ENCODE measurements around the gene ERGIC2. TPM values are rescaled to one million over a fixed set of nuclear protein-coding genes. Genes with fewer than 3 reads are reported as not detected.

ERGIC2 gene
- 43.9 and 99.3 TPM in 2 replicates for total RNA-seq (2014; rRNA removed; shearing (Covaris generic); ENCODE audit: low replicate concordance)

- H3K79me2 ChIP-seq (ENCODE audit: low read length): peaks cover 51% of the 10 kb centered on the region
- peaks cover 6% of the 10 kb centered on the region for H4K20me1 ChIP-seq (ENCODE audit: insufficient read depth, low read depth, low read length)
- no peaks in the 10 kb centered on the region for H3K9me2 ChIP-seq (replicated peaks; ENCODE audit: insufficient read depth, low read length)
- H2AFZ ChIP-seq (ENCODE audit: low read length): peak within 1 kb of the TSS; percentile 97
- DNase-seq: peak; percentile 99
- peak within 1 kb of the TSS; percentile 98 for H3K9ac ChIP-seq (ENCODE audit: low read length)
- H3K27me3 ChIP-seq (ENCODE audit: low read length): no peaks in the 10 kb centered on the region
- peaks cover 32% of the 10 kb centered on the region for H3K4me1 ChIP-seq (ENCODE audit: low read length)
- H3K9me3 ChIP-seq (ENCODE audit: low read length): no peaks in the 10 kb centered on the region
- peak within 1 kb of the TSS; percentile 98 for H3K4me2 ChIP-seq (ENCODE audit: low read depth, low read length, poor library complexity, severe bottlenecking)
- peak within 1 kb of the TSS; percentile 82 for H3K27ac ChIP-seq (ENCODE audit: low read length)
- peak within 1 kb of the TSS; percentile 98 for H3K4me3 ChIP-seq (ENCODE audit: low read length)
- peaks cover 27% of the 10 kb centered on the region for H3K36me3 ChIP-seq (ENCODE audit: insufficient read depth, low read length)
Measured at GRCh38 chr12:29380536-29381523, at the start of gene ERGIC2. Gene ERGIC2 (minus strand): TSS chr12:29381172. CDS start chr12:29371633, 9,539 bp downstream.

- no peaks in the 10 kb centered on the region for H3K79me2 ChIP-seq (ENCODE audit: low read length)
- H3K27ac ChIP-seq (ENCODE audit: low read length): no peak overlapping the region
- no peak for DNase-seq
- no peak overlapping the region for H3K4me2 ChIP-seq (ENCODE audit: low read depth, low read length, poor library complexity, severe bottlenecking)
- H3K9ac ChIP-seq (ENCODE audit: low read length): no peak overlapping the region
- H4K20me1 ChIP-seq (ENCODE audit: insufficient read depth, low read depth, low read length): no peaks in the 10 kb centered on the region
- H2AFZ ChIP-seq (ENCODE audit: low read length): no peak overlapping the region
- H3K27me3 ChIP-seq (ENCODE audit: low read length): no peaks in the 10 kb centered on the region
- H3K36me3 ChIP-seq (ENCODE audit: insufficient read depth, low read length): no peaks in the 10 kb centered on the region
- no peaks in the 10 kb centered on the region for H3K4me1 ChIP-seq (ENCODE audit: low read length)
- H3K4me3 ChIP-seq (ENCODE audit: low read length): no peak overlapping the region
- no peaks in the 10 kb centered on the region for H3K9me2 ChIP-seq (replicated peaks; ENCODE audit: insufficient read depth, low read length)
- H3K9me3 ChIP-seq (ENCODE audit: low read length): no peaks in the 10 kb centered on the region
Measured at GRCh38 chr12:29430716-29431044, 49.7 kb upstream of the ERGIC2 start.

GRCh38 chr12:29429999-29430715 lies 49.2 kb upstream of the ERGIC2 start:
- H3K4me2 ChIP-seq (ENCODE audit: low read depth, low read length, poor library complexity, severe bottlenecking): no peak overlapping the region
- no peak overlapping the region for H3K9ac ChIP-seq (ENCODE audit: low read length)
- H3K9me2 ChIP-seq (replicated peaks; ENCODE audit: insufficient read depth, low read length): no peaks in the 10 kb centered on the region
- no peak overlapping the region for H2AFZ ChIP-seq (ENCODE audit: low read length)
- DNase-seq: no peak
- H3K27ac ChIP-seq (ENCODE audit: low read length): no peak overlapping the region
- H3K36me3 ChIP-seq (ENCODE audit: insufficient read depth, low read length): no peaks in the 10 kb centered on the region
- no peaks in the 10 kb centered on the region for H3K4me1 ChIP-seq (ENCODE audit: low read length)
- H3K9me3 ChIP-seq (ENCODE audit: low read length): no peaks in the 10 kb centered on the region
- no peak overlapping the region for H3K4me3 ChIP-seq (ENCODE audit: low read length)
- no peaks in the 10 kb centered on the region for H3K79me2 ChIP-seq (ENCODE audit: low read length)
- H3K27me3 ChIP-seq (ENCODE audit: low read length): no peaks in the 10 kb centered on the region
- no peaks in the 10 kb centered on the region for H4K20me1 ChIP-seq (ENCODE audit: insufficient read depth, low read depth, low read length)

- H3K27me3 ChIP-seq (ENCODE audit: low read length): no peaks in the 10 kb centered on the region
- no peaks in the 10 kb centered on the region for H3K9me3 ChIP-seq (ENCODE audit: low read length)
- no peak overlapping the region for H2AFZ ChIP-seq (ENCODE audit: low read length)
- no peak overlapping the region for H3K9ac ChIP-seq (ENCODE audit: low read length)
- H4K20me1 ChIP-seq (ENCODE audit: insufficient read depth, low read depth, low read length): no peaks in the 10 kb centered on the region
- no peaks in the 10 kb centered on the region for H3K4me1 ChIP-seq (ENCODE audit: low read length)
- no peaks in the 10 kb centered on the region for H3K9me2 ChIP-seq (replicated peaks; ENCODE audit: insufficient read depth, low read length)
- no peak overlapping the region for H3K4me2 ChIP-seq (ENCODE audit: low read depth, low read length, poor library complexity, severe bottlenecking)
- H3K4me3 ChIP-seq (ENCODE audit: low read length): no peak overlapping the region
- no peaks in the 10 kb centered on the region for H3K79me2 ChIP-seq (ENCODE audit: low read length)
- no peak for DNase-seq
- H3K36me3 ChIP-seq (ENCODE audit: insufficient read depth, low read length): no peaks in the 10 kb centered on the region
- H3K27ac ChIP-seq (ENCODE audit: low read length): no peak overlapping the region
Measured at GRCh38 chr12:29428633-29429032, 47.7 kb upstream of the ERGIC2 start.

- H3K27me3 ChIP-seq (ENCODE audit: low read length): no peaks in the 10 kb centered on the region
- no peak overlapping the region for H2AFZ ChIP-seq (ENCODE audit: low read length)
- no peaks in the 10 kb centered on the region for H3K36me3 ChIP-seq (ENCODE audit: insufficient read depth, low read length)
- H3K9ac ChIP-seq (ENCODE audit: low read length): no peak overlapping the region
- no peak overlapping the region for H3K27ac ChIP-seq (ENCODE audit: low read length)
- no peaks in the 10 kb centered on the region for H3K9me2 ChIP-seq (replicated peaks; ENCODE audit: insufficient read depth, low read length)
- no peaks in the 10 kb centered on the region for H3K79me2 ChIP-seq (ENCODE audit: low read length)
- H3K4me2 ChIP-seq (ENCODE audit: low read depth, low read length, poor library complexity, severe bottlenecking): no peak overlapping the region
- no peaks in the 10 kb centered on the region for H3K9me3 ChIP-seq (ENCODE audit: low read length)
- H3K4me3 ChIP-seq (ENCODE audit: low read length): no peak overlapping the region
- H3K4me1 ChIP-seq (ENCODE audit: low read length): no peaks in the 10 kb centered on the region
- H4K20me1 ChIP-seq (ENCODE audit: insufficient read depth, low read depth, low read length): no peaks in the 10 kb centered on the region
- peak; percentile 67 for DNase-seq
Measured at GRCh38 chr12:29427964-29428363, 47.0 kb upstream of the ERGIC2 start.

GRCh38 chr12:29426498-29426897 lies 45.5 kb upstream of the ERGIC2 start:
- H3K4me3 ChIP-seq (ENCODE audit: low read length): no peak overlapping the region
- H3K79me2 ChIP-seq (ENCODE audit: low read length): no peaks in the 10 kb centered on the region
- no peaks in the 10 kb centered on the region for H3K4me1 ChIP-seq (ENCODE audit: low read length)
- H3K27me3 ChIP-seq (ENCODE audit: low read length): no peaks in the 10 kb centered on the region
- H4K20me1 ChIP-seq (ENCODE audit: insufficient read depth, low read depth, low read length): no peaks in the 10 kb centered on the region
- DNase-seq: no peak
- no peaks in the 10 kb centered on the region for H3K36me3 ChIP-seq (ENCODE audit: insufficient read depth, low read length)
- no peak overlapping the region for H3K9ac ChIP-seq (ENCODE audit: low read length)
- no peaks in the 10 kb centered on the region for H3K9me2 ChIP-seq (replicated peaks; ENCODE audit: insufficient read depth, low read length)
- H3K9me3 ChIP-seq (ENCODE audit: low read length): no peaks in the 10 kb centered on the region
- no peak overlapping the region for H2AFZ ChIP-seq (ENCODE audit: low read length)
- no peak overlapping the region for H3K4me2 ChIP-seq (ENCODE audit: low read depth, low read length, poor library complexity, severe bottlenecking)
- H3K27ac ChIP-seq (ENCODE audit: low read length): no peak overlapping the region

GRCh38 chr12:29425722-29426121 lies 44.8 kb upstream of the ERGIC2 start:
- Histone ChIP-seq H4K20me1 (ENCODE audit: insufficient read depth, low read depth, low read length) (no peaks in the 10 kb centered on the region), H3K27me3 (ENCODE audit: low read length) (no peaks in the 10 kb centered on the region), H3K9me3 (ENCODE audit: low read length) (no peaks in the 10 kb centered on the region), H3K36me3 (ENCODE audit: insufficient read depth, low read length) (no peaks in the 10 kb centered on the region), H3K79me2 (ENCODE audit: low read length) (no peaks in the 10 kb centered on the region), H3K4me3 (ENCODE audit: low read length) (no peak overlapping the region), H3K4me2 (ENCODE audit: low read depth, low read length, poor library complexity, severe bottlenecking) (no peak overlapping the region), H3K9ac (ENCODE audit: low read length) (no peak overlapping the region), H2AFZ (ENCODE audit: low read length) (no peak overlapping the region), H3K4me1 (ENCODE audit: low read length) (no peaks in the 10 kb centered on the region), H3K27ac (ENCODE audit: low read length) (no peak overlapping the region), H3K9me2 (replicated peaks; ENCODE audit: insufficient read depth, low read length) (no peaks in the 10 kb centered on the region)
- DNase-seq: no peak

- Histone ChIP-seq H3K36me3 (ENCODE audit: insufficient read depth, low read length) (no peaks in the 10 kb centered on the region), H3K27me3 (ENCODE audit: low read length) (no peaks in the 10 kb centered on the region), H3K27ac (ENCODE audit: low read length) (no peak overlapping the region), H3K79me2 (ENCODE audit: low read length) (no peaks in the 10 kb centered on the region), H3K4me2 (ENCODE audit: low read depth, low read length, poor library complexity, severe bottlenecking) (no peak overlapping the region), H2AFZ (ENCODE audit: low read length) (no peak overlapping the region), H3K4me1 (ENCODE audit: low read length) (no peaks in the 10 kb centered on the region), H3K9me3 (ENCODE audit: low read length) (no peaks in the 10 kb centered on the region), H3K9ac (ENCODE audit: low read length) (no peak overlapping the region), H3K4me3 (ENCODE audit: low read length) (no peak overlapping the region), H4K20me1 (ENCODE audit: insufficient read depth, low read depth, low read length) (no peaks in the 10 kb centered on the region), H3K9me2 (replicated peaks; ENCODE audit: insufficient read depth, low read length) (no peaks in the 10 kb centered on the region)
- DNase-seq: no peak
Measured at GRCh38 chr12:29416748-29417147, 35.8 kb upstream of the ERGIC2 start.
